Fibroblast of skin of left biceps (primary cell): ENCODE measurements around the gene CDK5.
A peak's percentile ranks its signal among the peaks of the same experiment; 100 is the strongest.

Source experiments
- DNase-seq, 2 experiments: peaks; one replicate each; pipeline ENCODE4 v3.0.0-alpha.2; 2013; ENCODE audit warnings: low read depth in 2 of 2

Gene CDK5

DNA sequence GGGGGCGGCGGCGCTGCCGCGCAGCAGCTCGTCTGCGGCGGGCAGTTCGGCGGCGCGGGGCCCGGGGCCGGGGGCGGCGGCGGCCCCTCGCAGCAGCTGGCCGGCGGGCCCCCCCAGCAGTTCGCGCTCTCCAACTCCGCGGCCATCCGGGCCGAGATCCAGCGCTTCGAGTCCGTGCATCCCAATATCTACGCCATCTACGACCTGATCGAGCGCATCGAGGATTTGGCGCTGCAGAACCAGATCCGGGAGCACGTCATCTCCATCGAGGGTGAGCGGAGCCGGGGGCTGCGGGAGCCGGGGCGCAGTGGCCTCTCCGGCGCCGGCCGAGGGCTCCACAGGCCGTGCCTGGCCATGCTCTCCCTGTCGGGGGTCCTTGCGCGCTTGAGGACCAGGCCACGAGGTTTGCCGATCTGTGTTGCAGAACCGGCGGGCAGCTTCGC is 29.1 kb upstream of the CDK5 start:
- no peak for DNase-seq

DNA sequence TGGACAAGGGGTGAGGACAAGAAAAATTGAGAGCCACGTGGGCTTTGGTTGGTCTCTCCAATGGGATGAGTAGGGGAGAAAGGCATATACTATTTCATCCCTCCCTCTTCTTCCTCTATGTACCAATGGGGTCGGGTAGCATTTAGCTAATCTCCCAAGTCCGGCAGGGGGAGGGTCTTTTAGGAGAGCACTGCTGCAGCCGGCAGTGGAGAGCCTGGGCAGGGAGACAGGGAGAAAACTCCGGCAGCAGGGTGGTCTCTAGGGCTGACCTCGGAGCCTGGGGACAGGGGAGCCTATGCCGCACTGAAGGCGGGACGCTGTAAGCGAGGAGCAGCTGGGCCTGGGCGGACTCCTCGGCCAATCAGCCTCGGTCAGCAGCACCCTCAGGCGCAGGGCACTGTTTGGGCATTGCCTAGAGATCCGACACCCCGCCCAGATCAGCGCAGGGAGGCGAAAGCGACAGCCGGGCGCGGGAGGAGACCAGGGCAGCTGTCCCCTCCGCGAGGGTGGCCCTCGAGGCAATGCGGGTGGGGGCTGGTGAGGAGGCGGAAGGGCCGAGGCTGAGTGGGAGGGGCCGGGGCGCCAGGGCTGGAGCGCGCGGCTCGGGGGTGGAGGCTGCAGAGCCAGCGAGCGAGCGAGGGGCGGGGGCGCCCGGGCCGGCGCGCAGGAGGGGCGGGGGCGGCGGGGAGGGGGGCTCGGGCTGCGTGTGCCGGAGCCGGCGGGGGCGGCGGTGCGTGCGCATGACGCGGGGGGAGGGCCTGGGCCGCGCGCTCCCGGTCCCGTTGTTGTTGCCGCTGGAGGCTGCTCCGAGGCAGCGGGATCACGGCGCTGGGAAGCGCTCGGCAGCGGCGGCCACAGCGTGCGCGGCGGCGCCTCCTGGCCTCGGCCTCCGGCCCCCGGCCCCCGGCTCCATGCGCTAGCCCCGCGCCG is 28.3 kb upstream of the CDK5 start, which contains the start of gene AGAP3:
Gene AGAP3 (plus strand): TSS at position 785 of the 930 bp plus-strand sequence. CDS start 267 bp downstream, outside the sequence.
- DNase-seq, result peak in 1 of 2 experiments; percentile 28

DNA sequence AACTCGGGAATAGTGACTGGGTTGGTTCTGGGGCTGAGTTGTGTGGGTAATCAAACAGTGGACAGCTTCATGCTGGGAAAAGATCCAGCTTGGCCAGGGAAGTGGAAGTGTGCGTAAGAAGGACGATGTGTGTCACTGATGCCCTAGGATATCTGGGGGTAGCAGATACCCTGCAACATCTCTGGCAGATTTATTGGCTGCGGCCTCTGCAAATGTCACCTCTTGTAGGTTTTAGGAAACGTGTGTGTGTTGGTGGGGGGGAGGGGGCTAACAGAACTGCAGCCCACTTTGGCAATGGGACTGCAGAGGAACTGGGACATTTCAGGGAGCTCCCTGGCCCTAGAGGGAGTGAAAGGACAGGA is 27.6 kb upstream of the CDK5 start:
- DNase-seq, result no peak

DNA sequence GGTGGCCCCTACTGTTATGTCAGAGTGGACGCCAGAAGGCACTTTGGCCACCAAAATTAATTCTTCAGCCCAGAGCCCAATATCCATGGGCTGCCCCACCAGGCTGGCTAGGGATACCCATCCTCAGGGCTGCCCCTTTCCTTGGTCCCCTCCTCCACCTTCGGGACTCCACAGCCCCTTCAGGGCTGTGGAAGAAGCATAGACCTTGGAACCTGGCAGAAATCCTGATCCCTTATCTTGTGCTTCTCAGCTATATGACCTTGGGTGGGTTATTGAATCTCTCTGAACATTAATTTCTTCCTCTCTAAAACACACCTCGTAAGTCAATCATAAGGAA is 26.1 kb upstream of the CDK5 start:
- DNase-seq, result no peak

DNA sequence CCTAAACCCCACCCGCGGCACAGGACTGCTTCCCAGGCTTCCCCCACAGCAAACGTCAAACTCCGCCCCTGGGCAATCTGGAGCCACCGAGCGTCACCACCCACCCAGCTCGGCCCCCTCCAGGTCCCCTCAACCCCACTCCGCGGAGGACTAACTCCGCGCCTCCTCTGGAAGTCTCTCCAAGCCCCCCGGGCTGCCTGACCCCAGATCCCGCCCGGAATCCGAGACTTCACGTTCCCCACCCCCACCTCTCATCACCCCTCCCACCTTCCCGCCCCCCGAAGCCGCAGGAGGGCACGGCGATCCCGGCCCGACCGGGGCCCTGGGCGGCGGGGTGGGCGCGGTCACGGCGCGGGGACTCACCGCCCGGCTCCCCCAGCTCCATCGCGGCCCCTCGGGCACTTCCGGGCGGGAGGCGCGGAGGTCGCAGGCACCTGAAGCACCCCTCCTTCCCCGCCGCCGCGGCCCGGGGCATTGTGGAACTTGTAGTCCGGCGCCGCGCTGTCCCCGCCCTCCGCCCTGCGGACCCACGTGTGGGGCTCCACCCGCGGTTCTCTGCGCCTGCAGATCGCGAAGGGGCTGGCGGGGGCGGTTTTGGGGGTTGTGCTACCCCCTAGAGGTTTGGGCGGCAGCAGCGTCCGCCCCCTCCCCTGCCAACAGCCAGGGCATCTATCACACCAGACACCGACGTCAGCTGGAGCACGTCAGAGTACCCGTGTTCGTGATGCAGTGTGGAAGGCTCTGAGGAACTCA is 25.6 kb upstream of the CDK5 start, which contains the start of gene TMUB1:
Gene TMUB1 (minus strand): TSS at position 423 of the 753 bp plus-strand sequence. CDS start 930 bp downstream, outside the sequence.
- no peak for DNase-seq

DNA sequence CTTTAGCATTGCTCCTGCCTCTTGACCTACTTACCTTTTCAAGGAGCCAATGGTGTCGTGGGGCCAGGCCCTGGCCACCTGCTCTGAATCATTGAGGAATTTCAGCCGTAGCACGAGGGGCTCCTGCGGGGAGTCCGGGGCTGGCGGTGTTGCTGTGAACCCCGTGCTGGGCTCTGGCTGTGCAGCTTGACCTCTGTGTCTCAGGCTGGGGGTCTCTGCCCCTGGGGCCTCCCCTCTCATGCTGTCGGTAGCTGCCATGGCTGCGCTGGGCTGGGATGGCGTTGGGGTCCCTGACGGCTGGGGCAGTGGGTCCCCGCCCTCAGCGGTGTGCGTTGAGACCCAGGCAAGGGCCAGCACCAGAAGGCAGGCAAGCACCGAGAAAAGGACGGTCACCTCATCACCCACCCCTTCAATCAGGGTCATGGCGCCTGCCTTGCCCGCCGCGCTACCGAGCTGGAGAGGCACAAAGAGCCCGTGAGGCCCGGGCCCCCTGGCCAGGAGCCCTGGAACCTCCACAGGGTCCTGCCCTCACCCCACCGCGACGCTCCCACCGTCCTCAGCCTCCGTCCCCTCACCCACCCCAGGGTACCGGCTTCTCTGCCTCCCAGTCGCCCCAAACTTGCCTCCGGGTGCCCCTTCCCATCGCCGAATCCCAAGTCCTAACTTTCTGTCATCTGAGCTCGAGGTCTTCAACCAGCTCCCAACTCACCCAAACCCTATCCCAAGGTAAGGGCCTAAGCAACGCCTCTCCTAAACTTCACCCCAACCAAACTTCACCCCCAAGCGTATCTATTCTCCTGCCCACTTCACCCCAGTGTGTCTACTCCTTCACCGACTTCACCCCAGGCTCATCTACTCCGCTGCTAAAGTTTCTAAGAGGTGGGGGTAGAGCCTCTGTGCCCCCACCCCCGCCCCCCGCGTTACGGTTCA is 24.7 kb upstream of the CDK5 start:
- DNase-seq, result no peak

DNA sequence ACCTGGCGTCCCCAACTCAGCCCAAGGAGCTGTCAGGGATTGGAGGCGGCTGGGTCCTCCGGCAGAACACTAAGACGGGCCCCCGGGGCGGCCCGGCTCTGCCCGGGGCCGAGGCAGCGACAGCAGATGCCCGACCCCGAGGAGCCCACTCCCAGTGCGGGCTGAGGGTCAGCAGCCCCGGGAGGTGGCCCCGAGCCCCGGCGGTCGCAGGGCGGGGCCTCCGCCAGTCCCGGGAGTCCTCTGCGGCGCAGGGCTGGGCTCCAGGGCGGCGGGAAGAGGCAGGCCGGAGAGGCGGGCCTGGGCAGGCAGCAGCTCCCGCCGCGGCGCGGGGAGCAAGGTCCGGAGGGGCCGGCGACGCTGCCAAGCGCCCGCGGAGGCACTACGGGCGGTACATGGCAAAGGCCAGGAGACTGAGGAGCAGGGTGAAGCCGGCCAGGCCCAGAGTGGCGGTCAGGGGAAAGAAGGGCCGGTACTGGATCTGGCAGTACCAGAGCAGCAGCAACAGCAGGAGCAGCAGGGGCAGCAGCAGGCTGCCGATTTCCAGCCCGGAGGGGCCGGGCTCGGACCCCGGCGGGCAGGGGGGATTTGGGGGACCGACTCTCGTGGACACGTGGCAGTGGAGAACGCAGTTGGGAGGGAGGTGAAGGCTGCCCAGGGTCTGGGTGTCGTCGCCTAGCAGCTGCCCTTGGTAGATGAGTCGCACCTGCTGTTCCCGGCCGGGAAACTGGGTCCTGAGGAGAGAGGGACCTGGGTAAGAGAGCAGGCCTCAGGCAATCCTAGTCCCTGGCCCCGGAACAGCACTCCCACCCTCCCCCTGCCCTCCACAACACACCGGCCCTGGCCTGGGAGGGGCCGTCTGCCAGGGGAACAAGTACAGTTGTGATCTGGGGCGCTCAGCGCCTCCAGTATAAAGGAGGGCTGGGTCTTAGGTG is 23.7 kb upstream of the CDK5 start:
- no peak for DNase-seq

DNA sequence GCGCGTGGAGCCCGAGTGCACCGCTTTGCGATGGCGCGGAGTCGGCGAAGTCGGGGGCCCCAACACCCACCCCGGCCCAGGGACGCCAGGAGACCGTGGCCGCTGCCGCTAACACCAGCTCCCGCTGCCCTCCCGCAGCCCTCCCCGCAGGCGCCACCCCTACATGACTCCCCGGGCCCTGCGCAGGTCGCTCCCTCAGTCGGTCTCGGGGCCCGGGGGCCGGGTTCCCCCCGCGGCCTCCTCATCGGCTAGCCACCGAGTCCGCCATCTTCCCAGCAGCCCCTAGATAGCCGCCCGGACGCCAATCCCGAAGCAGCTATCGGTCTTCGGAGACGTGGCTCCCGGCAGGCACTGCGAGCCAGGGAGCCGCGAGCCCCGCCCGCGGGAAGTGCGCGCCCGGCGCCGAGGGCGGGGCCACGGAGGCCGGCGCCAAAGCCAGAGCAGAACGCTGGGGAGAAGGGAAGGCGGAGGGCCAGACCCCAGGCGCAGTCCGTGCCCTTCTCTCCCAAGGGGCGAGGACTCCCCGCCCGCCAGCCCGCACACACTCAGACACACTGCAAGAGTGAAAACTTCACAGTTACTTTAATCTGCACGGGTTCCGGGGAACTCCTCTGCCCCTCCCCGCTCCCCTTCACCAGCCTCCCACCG is 22.9 kb upstream of the CDK5 start, which contains the start of gene FASTK:
Gene FASTK (minus strand): TSS at position 288 of the 648 bp plus-strand sequence. CDS start 43 bp downstream, at position 245.
- peak; percentile 68 to 72 for DNase-seq

DNA sequence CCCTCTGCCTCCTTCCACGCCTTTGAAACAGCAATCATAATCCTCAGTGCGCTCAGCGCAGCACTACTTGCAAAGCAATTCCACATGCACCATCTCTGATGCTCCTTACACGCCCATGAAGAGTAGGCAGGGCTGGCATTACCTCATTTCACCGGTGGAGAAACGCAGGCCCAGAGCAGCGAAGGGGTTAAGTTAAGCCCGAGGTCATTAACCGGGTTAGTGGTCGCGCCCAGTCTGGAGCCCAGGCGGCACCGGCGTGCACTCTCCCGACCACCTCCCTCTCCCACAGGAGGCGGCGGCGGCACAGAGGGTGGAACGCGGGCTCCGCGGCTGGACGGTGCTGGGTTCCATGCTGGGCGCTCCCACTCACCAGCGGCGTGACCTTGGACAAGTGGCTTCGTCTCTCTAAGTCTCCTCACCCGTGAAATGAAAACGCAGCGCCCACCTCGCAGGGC is 22.4 kb upstream of the CDK5 start:
- no peak for DNase-seq

DNA sequence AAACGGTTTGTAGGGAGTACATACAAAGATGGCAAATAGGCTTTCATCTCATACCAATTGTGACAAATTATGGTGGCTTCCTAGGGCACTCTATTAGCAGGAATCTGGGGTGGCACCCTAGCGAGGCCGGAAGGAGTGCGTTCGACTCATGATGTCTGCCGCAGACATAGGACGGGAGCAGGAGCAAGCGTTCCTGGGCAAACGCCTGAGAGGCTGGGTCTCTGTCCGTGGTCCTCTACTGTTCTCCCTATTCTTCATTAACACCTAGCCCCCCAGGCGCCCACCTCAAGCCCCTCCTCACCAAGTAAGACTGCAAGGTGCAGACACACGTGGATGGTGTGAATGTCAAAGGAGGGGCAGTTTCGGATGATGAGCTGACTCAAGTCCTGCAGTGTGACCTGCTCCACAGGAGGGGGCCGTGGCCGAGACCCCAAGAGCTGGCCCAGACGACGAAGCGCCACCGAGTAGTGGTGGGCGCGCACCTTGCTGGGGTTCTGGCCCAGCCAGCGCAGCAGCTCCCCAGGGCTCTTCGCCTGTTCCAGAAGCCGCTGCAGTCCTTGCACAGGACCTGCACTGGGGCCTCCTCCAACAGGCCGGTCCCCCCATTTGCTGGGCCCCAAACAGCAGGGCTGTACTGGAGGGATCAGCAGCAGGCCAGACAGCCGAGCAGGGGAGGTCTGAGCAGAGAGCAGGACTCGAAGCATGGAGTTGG is 21.7 kb upstream of the CDK5 start:
- no peak for DNase-seq

DNA sequence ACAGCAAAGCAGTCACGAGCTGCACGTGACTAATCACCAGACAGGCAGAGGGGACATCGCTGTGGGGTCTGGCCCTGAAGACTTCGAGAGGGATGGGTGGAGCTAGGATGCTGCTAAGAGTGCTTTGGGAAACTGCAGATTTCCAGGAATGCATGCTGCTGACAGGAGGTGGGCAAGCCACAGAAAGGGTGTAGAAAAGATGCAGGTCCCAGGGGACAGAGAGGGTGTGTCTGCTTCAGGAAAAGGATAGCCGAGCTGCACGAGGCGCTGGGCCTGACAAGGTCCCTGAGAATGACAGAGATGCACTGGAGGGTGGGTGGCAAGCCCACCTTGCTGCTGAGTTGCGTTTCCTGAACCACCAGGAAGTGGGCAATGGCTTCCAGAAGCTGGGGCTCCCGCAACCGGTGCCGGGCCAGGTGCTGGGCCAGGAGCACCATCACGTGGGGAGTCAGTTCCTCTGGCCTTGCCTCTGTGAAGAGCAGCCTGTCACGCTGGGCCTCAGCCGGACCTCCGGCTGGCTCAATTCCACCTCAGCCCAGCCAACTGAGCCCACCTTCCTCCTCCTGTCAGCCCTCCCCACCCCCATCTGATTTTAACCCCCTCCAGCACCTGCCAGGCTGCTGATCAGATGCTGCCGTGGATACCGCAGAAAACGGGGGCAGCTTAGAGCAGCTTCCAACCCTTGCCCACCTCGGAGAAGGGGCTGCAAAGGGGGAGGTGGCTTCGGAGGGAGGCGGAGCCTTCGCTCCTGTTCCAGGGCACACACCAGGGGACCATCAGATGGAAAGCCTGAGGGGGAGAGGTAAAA is 20.7 kb upstream of the CDK5 start:
- DNase-seq, result no peak

DNA sequence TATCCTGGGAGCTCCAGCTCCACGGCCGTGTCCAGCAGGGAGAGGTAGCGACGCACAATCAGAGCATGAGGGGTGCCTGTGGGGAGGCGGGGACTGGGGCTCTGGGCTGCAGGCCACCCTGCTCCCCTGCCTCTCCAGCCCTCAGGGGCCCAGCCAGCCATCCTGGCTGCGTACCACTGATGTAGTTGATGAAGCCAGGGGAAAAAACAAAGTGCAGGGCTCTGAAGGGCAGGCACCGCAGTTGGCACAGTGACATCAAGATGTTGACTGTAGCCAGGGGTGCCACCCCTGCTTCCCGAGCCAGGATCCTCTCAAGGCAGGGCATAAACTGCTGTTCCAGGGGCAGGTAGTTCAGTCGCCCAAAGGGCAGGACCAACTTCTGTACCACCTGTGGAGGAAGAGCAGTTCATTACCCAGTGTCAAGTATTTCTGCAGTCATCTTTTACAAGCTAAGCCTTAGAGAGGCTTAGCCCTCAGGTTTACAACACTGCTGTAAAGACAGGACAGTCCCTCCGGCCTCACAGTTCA is 20.1 kb upstream of the CDK5 start:
- no peak for DNase-seq

DNA sequence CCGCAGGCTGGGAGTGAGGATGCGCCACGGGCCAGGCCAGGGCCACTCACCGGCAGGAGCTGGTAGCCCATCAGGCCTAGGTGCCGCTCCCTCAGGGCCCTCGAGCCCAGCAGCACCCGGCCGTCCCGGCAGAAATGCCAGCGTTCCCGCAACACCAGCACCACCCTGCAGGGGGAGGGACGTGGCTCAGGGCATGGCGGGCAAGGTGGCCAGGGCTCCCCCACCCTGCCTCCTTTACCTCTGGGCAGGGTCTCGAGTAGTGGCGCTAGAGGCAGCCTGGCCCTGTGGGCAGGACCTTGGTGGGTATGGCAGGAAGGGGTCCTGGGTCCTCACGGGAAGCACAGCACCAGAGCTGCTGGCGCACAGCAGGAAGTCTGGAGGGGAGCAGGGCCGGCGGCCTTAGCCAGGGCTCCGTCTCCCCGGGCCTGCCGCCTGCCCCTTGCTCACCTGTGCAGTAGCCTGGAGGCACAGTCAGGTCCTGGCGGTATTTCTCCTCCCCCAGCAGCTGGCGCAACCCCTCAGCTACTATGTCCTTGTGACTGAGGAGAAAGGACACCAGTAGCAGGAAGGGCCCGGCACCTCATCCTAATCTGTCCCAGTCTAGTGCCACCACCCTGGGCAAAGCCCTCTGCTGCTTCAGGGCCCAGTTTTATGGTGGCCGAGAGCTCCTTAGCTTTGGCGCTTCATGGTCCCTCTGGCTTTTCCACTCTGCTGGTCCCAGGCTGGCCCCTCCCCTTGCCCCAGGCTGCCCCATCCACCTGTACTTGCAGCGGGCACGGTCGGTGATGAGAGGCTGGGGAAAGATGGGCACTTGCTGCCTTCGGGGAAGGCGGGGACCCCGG is 19.4 kb upstream of the CDK5 start:
- DNase-seq, result no peak

DNA sequence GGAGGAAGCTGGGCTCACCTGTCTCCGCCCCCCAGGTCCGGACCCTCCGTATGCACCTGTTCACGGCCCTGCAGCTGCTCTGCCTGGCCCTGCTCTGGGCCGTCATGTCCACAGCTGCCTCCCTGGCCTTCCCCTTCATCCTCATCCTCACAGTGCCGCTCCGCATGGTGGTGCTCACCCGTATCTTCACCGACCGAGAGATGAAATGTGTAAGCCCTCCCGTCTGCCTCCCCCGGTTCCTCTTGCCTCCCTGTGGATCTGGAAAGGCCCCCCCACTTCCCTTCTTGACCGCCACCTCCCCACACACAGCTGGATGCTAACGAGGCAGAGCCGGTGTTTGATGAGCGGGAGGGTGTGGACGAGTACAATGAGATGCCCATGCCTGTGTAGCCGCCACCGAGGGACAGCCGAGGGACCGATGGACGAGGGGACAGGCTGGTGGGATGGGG is 18.3 kb upstream of the CDK5 start:
- DNase-seq, result no peak

DNA sequence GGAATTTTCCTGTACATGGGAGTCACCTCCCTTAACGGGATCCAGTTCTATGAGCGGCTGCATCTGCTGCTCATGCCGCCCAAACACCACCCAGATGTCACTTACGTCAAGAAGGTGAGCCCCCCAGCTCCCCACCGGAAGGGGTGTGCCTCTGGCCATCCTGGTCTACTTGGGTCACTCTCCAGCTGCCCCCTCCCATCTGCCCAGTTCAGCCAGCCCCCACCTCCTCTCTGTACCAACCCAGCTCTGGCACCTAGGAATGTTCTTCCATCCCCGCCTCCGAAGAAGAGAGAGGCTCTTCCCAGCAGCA is 17.9 kb upstream of the CDK5 start:
- no peak for DNase-seq

DNA sequence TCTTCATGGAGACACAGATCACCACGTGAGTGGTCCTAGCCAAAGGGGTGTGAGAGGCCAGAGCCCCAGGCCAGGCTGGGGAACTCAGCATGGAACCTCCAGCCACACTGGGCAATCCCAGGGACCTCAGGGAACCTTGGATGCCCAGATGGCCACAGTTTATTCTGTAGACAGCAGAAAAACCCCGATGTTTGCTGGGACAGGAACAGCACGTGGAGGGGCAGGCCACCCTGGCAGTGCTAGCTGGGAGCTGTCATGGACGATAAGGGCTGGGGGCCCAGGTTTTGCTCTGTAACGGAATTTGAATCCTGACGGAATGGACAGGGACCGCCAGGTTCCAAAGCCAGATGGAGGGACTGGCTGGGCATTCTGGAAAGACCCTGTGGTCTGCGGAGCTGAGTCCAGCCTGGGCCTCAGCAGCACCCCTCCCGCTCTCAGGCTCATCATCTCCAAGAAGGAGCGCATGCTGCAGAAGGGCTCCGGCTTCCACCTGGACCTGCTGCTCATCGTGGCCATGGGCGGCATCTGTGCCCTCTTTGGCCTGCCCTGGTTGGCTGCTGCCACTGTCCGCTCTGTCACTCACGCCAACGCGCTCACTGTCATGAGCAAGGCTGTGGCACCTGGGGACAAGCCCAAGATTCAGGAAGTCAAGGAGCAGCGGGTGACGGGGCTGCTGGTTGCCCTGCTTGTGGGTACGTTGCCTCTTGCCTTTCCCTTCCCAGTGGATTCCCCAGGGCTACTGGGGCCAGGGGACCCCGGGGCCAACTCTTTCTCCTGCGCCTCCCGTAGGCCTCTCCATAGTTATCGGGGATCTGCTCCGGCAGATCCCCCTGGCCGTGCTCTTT is 17.3 kb upstream of the CDK5 start:
- DNase-seq, result no peak
